ENCODE data around the gene SPIB. TPM values are rescaled to one million over a fixed set of nuclear protein-coding genes. Genes with fewer than 3 reads are reported as not detected.

SPIB gene
- not detected in 2 replicates for total RNA-seq (2014; rRNA removed; shearing (Covaris generic))
- polyA plus RNA-seq (2015; cell fraction: cytosol; rRNA removed) = 0.39 TPM in 1 of 2 replicates, not detected in the other
- 0.17 TPM in 1 of 2 replicates, not detected in the other for polyA plus RNA-seq (2015; cell fraction: nucleus; rRNA removed)

DNA sequence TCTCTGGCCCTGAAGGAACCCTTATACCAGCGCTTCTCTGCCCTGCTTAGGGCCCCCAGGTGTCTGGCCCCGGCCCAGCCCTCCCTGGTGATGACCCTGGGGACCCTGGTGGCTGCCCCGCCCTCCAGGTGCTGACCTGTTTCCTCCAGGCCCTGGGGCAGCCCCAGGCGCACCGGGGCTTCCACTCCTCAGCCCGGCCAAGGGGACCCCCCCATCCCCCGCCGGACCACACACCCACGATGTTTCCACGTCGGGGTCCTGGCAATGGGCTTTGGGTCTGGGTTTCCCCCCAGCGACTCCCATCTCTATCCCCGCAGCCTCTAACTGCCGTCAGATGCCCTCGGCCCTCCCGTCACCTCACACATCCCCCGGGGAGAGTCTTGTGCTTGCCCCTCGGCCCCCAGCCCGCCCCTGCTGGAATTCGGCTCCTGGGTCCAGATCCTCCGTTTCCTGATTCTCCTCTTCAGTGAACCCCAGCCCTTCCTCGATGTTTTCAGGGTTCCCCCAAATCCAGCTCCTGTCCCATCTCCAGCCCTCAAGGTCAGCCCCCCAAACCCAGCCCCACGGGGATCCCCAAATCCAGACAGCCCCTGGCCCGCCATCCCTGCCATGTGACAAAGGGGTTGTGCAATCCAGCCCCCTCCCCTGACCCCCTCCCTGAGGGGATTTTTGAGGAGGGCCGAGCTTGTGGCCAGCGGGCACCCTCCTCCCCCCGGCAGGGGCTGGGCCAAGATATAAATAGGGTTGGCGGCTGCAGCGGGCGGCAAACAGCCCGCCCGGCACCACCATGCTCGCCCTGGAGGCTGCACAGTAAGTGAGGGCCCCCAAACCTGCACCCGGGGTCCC, at the start of gene SPIB:
Gene SPIB (plus strand): TSS at position 763 of the 846 bp plus-strand sequence. CDS start 25 bp downstream, at position 788.
- DNase-seq (ENCODE audit: low read depth, low spot score) = no peak
- in situ Hi-C loops (cut with HindIII; ENCODE audit: low pct_unique_long_range_greater_than_20kb, low sequenced_read_pairs) = no loop called here

DNA sequence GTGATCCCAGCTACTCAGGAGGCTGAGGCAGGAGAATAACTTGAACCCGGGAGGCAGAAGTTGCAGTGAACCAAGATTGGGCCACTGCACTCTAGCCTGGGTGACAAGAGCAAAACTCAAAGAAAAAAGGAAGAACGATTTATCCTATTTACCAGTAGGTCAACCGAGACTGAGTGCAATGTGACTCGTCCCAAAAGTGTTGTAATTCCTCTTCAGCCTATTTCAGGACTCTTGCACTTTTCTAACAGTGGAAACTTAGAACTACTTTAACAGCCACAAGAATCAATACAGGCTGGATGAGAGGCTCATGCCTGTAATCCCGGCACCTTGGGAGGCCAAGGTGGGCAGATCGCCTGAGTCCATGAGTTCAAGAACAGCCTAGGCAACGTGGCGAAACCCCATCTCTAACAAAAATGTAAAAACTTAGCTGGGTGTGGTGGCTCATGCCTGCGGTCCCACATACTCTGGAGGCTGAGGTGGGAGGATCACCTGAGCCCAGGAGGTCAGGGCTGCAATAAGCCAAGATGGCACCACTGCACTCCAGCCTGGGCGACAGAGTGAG, 46.7 kb upstream of the SPIB start:
- in situ Hi-C loops (cut with HindIII; ENCODE audit: low pct_unique_long_range_greater_than_20kb, low sequenced_read_pairs) = no loop called here
- no peak for DNase-seq (ENCODE audit: low read depth, low spot score)

- in situ Hi-C loops (cut with HindIII; ENCODE audit: low pct_unique_long_range_greater_than_20kb, low sequenced_read_pairs) = no loop called here
- DNase-seq (ENCODE audit: low read depth, low spot score) = peak; percentile 97
Measured at GRCh38 chr19:50376166-50377050, 42.3 kb upstream of the SPIB start, which contains the start of gene NR1H2. Gene NR1H2 (plus strand): TSS chr19:50376457. CDS start chr19:50377606, 1,149 bp downstream.

DNA sequence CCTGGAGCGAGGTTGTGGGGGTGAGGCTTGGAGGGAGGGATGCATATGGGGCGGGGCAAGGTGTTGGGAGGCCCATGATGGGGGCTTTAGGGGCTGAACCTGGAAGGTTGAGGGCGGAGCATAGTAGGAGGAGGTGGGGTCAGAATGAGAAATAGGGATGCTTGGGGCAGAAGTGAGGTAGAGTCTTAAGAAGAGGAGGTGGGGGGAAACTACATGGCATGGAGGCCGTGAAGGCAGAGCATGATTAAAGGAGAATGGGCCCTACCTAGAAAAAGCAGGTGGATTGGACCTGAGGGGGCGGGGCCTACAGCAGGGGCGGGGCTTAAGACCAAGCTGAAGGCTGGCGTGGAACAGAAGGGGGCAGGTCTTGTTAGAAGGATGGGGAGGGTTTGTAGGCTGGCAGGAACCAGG, 41.7 kb upstream of the SPIB start:
- no peak for DNase-seq (ENCODE audit: low read depth, low spot score)
- in situ Hi-C loops (cut with HindIII; ENCODE audit: low pct_unique_long_range_greater_than_20kb, low sequenced_read_pairs) = no loop called here

- no peak for DNase-seq (ENCODE audit: low read depth, low spot score)
- in situ Hi-C loops (cut with HindIII; ENCODE audit: low pct_unique_long_range_greater_than_20kb, low sequenced_read_pairs) = no loop called here
Measured at GRCh38 chr19:50377517-50377916, 41.2 kb upstream of the SPIB start.

GRCh38 chr19:50378169-50378862, 40.4 kb upstream of the SPIB start:
- in situ Hi-C loops (cut with HindIII; ENCODE audit: low pct_unique_long_range_greater_than_20kb, low sequenced_read_pairs) = no loop called here
- DNase-seq (ENCODE audit: low read depth, low spot score) = no peak

DNA sequence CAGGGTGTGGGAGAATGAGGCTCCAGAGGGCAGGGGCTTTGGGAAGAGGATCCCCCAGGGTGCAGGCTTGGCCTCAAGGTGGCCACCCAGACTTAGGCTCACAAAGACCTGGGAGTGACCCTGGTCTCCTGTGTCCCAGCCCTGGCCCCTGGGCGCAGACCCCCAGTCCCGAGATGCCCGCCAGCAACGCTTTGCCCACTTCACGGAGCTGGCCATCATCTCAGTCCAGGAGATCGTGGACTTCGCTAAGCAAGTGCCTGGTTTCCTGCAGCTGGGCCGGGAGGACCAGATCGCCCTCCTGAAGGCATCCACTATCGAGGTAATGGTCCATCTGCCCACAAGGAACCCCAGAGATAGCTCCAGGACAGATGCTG, 39.9 kb upstream of the SPIB start:
- DNase-seq (ENCODE audit: low read depth, low spot score) = no peak
- in situ Hi-C loops (cut with HindIII; ENCODE audit: low pct_unique_long_range_greater_than_20kb, low sequenced_read_pairs) = no loop called here

DNA sequence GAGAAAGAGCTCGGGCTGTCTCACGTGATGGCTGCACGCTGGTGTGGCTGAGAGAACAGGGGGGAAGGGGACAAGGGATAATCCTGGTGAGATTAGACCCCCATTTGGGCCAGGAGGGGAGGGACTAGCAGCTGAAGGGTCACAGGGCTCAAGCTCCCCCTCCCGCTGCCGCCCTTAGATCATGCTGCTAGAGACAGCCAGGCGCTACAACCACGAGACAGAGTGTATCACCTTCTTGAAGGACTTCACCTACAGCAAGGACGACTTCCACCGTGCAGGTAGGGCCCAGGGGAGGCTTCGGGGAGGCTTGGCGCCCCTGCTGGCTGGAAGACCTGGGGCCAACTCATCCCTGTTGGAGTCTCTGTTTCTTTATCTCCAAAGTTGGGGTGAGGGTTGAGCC, 39.1 kb upstream of the SPIB start:
- no peak for DNase-seq (ENCODE audit: low read depth, low spot score)
- in situ Hi-C loops (cut with HindIII; ENCODE audit: low pct_unique_long_range_greater_than_20kb, low sequenced_read_pairs) = no loop called here

DNA sequence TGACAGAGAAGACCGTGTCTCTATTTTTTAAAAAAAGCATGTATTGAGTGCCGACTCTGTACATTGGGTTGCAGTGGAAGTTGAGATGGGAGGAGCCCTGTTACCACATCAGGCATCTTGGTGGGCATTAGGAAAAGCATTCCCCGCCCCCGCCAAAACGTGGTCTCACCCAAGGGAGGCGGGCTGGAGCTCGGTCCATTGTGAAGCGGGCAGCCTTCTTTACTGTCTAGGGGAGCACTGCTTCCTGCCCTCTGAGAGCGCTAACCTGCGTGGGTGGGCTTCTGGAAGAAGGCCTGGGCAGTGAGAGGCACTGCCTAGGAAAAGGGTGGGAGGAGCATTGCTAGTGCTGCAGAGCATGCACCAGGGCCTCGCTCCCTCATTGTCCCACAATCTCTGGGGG, 38.6 kb upstream of the SPIB start:
- in situ Hi-C loops (cut with HindIII; ENCODE audit: low pct_unique_long_range_greater_than_20kb, low sequenced_read_pairs) = no loop called here
- DNase-seq (ENCODE audit: low read depth, low spot score) = no peak

- in situ Hi-C loops (cut with HindIII; ENCODE audit: low pct_unique_long_range_greater_than_20kb, low sequenced_read_pairs) = no loop called here
- no peak for DNase-seq (ENCODE audit: low read depth, low spot score)
Measured at GRCh38 chr19:50380751-50381151, 38.0 kb upstream of the SPIB start.

DNA sequence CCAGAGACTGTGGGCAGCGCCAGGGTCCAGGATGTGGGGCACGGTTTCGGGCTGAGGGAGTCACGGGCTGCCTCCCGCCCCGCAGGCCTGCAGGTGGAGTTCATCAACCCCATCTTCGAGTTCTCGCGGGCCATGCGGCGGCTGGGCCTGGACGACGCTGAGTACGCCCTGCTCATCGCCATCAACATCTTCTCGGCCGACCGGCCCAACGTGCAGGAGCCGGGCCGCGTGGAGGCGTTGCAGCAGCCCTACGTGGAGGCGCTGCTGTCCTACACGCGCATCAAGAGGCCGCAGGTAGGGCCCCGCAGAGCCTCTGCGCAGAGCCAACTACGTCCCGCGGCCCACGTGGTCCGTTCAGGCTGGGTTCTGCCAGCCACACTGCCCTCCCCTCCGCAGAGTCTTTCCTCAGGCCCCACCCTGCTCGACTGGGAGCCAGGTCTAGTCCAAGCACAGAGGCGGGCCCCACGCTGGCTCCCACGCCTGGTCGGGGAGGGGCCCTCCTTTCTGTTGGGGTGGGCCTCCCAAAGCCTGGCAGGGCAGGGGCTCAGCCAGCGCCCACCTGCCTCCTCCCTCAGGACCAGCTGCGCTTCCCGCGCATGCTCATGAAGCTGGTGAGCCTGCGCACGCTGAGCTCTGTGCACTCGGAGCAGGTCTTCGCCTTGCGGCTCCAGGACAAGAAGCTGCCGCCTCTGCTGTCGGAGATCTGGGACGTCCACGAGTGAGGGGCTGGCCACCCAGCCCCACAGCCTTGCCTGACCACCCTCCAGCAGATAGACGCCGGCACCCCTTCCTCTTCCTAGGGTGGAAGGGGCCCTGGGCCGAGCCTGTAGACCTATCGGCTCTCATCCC, 36.6 kb upstream of the SPIB start:
- no peak for DNase-seq (ENCODE audit: low read depth, low spot score)
- in situ Hi-C loops (cut with HindIII; ENCODE audit: low pct_unique_long_range_greater_than_20kb, low sequenced_read_pairs) = no loop called here

GRCh38 chr19:50383001-50383851, 35.5 kb upstream of the SPIB start:
- in situ Hi-C loops (cut with HindIII; ENCODE audit: low pct_unique_long_range_greater_than_20kb, low sequenced_read_pairs) = no loop called here
- no peak for DNase-seq (ENCODE audit: low read depth, low spot score)

DNA sequence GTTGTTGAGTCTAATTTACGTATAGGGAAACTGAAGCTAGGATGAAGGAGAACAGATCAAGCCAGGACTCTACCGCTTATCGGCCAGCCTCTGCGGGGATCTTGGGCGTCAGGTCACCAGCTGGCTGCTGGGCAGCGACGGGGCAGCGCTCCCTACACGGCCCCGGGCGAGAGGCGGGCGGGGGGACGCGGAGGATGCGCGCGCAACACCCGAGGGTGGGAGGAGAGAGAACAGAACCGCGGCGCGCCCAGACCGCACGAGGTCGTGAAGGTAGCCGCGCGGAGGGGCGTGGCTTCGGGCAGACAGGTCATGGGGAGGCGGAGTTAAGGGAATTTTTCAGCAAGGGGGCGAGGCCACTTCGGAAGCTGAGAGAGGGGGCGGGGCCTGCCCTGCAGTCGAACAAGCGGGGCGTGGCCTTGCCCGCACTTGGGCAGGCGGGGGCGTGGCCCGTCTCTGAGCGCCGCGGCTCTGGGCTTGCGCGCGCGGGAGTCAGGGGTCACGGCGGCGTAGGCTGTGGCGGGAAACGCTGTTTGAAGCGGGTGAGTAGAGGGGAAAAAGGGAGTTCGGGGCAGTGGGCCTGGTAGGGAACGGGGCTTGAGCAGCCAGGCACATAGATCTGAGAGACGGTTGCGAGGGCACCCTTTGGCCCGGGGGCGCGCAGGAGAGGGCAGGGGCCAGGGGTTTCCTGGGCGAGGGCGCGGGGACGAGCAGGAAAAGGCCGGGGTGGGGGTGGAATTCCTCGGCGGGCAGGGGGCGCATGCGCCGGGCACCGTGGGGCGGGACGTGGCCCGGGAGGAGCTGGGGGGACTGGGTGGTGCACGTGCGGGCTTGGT, 34.7 kb upstream of the SPIB start, which contains the start of gene POLD1:
Gene POLD1 (plus strand): TSS at position 496 of the 833 bp plus-strand sequence. CDS start 14,505 bp downstream, outside the sequence.
- in situ Hi-C loops (cut with HindIII; ENCODE audit: low pct_unique_long_range_greater_than_20kb, low sequenced_read_pairs) = no loop called here
- DNase-seq (ENCODE audit: low read depth, low spot score) = peak; percentile 95

GRCh38 chr19:50384685-50385535, 33.8 kb upstream of the SPIB start:
- in situ Hi-C loops (cut with HindIII; ENCODE audit: low pct_unique_long_range_greater_than_20kb, low sequenced_read_pairs) = no loop called here
- DNase-seq (ENCODE audit: low read depth, low spot score) = no peak
